Fibroblast of mammary gland (primary cell): ENCODE results near the gene NPHP4.

ENCODE experiments used
- DNase-seq: peaks from one replicate; pipeline ENCODE4 v3.0.0-alpha.2; 2010; ENCODE audit warnings: low read depth
- H3K4me3 ChIP-seq: 2 replicates; pipeline ENCODE4 v1.5.1; 2011; ENCODE audit warnings: low read depth, mild to moderate bottlenecking, low read length, moderate library complexity; ENCODE audit not compliant: control insufficient read depth
- CTCF ChIP-seq: conservative IDR thresholded peaks from 2 replicates; pipeline ENCODE4 v1.5.1; 2011; ENCODE audit warnings: low read depth, low read length, inconsistent platforms; ENCODE audit not compliant: control insufficient read depth, insufficient read depth

The NPHP4 gene

GRCh38 chr1:5998051-5998905 is 6.1 kb upstream of the NPHP4 start:
- no peak for DNase-seq
- no peak overlapping the region for H3K4me3 ChIP-seq
- no peak for TF ChIP-seq CTCF

GRCh38 chr1:5997316-5997715 is 5.1 kb upstream of the NPHP4 start:
- no peak for DNase-seq
- TF ChIP-seq CTCF, result no peak
- H3K4me3 ChIP-seq, result no peak overlapping the region

GRCh38 chr1:5996641-5997270 is 4.5 kb upstream of the NPHP4 start:
- no peak overlapping the region for H3K4me3 ChIP-seq
- DNase-seq, result no peak

GRCh38 chr1:5995871-5996630 is 3.8 kb upstream of the NPHP4 start:
- no peak for TF ChIP-seq CTCF
- H3K4me3 ChIP-seq, result no peak overlapping the region
- DNase-seq, result no peak

More at GRCh38 chr1:5996641-5997270, 4.5 kb upstream of the NPHP4 start:
- TF ChIP-seq CTCF, result no peak

- H3K4me3 ChIP-seq, result no peak overlapping the region
- no peak for TF ChIP-seq CTCF
- DNase-seq, result no peak
These were observed 2.7 kb upstream of the NPHP4 start for GRCh38 chr1:5994713-5995621.
